GM19099 (cell line): ENCODE measurements around the gene CLDN2.

Source experiments
- POLR2A ChIP-seq: IDR thresholded peaks from 3 replicates; pipeline ENCODE4 v1.6.1; 2011; ENCODE audit warnings: low read depth; ENCODE audit not compliant: insufficient read length; ENCODE audit errors: extremely low read depth

CLDN2 gene

DNA sequence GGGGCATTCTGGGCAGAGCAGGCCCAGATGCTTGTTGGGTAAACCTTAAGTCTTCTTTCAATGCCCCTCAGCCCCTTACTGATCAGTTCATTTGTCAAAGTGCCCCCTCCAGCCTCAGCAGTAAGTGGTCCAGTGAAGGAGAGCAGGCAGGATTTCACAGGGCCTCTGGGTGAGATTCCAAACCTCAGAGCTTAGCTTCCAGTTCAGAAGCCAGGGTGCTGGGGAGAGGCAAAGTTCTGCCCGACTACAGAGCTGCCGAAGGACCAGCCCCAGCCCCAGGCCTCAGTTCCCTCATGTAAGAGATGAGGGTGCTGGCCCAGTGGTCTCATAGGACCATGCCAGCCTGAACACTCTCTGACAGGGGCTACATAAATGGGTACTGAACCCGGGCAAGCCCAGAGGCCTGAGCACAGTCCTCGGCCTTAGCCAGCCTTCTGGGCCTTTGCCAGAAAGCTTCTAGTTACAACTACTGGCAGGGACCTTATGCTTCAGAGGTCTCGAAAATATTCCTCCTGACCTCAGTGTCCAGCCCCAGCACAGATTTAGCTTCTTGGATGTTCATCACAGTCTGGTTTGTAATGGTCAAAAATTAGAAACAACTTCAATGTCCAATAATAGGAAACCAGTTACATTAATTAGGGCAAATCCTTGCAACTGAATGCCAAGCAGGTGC, 16.2 kb upstream of the CLDN2 start:
- TF ChIP-seq POLR2A = no peak

DNA sequence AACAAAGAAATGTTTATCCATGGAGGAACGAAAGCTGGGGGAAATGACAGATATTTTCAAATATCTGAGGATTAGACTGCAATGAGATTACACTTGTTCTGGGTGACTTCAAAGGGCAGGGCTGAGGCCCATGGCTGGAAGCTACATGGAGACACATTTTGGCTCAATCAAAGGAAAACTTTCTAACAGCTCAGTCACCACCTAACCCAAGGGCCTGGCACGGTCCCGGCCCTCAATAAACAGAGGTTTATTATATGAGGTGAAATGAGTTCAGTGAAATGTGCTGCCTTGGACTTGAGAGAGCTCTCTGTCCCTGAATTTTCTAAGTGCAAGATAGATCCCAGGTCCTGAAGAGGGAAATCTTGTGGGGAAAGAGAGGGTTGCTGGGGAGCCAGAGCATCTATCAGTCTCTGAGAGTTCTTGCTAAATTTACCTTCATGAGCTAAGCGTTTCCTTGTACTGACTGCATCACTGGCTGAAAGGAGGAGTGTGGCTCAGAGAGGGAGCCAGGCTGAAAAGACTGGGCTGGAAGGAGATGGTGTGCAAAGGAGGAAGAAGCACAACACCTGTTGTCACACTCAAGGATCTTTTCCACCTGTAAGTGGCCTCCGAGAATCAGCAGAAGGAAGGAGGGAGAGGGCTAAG, 15.0 kb upstream of the CLDN2 start:
- no peak for TF ChIP-seq POLR2A

GRCh38 chrX:106906361-106906760, 13.8 kb upstream of the CLDN2 start:
- TF ChIP-seq POLR2A = no peak

GRCh38 chrX:106912864-106913263, 7.3 kb upstream of the CLDN2 start:
- no peak for TF ChIP-seq POLR2A

GRCh38 chrX:106917830-106918500, 2.2 kb upstream of the CLDN2 start:
- no peak for TF ChIP-seq POLR2A

DNA sequence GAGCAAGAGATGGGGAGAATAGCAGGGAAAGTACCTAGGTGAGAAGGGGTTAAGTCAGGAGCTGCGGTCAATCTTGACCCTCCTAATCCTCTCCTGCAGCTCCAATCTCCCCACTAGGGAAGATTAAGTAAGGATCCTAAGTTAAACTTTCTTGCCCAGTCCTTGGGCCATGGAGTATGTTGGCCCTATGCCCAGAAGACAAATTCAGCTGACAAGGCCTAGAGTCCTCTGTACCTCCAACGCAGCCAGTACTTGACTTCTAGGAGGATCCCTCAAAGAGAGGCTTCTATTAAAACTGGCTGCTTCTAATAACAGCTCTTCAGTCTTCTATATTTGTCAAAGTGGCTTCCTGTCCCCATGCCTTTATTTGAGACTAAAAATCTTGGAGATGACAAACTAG, 1.4 kb downstream of the CLDN2 start:
- no peak for TF ChIP-seq POLR2A

DNA sequence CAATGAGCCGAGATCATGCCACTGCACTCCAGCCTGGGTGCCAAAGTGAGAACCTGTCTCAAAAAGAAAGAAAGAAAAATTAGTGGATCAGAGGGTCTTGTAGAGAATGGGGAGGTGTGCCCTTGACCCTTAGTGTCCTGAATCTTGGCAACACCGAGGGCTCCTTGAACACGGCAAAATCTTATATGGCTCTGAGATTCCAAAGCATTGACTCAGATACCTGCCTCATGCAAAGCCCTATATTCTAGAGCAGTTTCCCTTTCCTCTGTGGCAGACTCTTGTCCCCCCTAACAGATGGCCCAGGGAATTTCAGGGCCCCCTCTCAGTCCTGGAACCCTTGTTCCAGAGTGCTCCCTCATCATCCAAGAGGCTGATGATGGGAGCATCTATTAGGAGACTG, 6.8 kb downstream of the CLDN2 start:
- no peak for TF ChIP-seq POLR2A

DNA sequence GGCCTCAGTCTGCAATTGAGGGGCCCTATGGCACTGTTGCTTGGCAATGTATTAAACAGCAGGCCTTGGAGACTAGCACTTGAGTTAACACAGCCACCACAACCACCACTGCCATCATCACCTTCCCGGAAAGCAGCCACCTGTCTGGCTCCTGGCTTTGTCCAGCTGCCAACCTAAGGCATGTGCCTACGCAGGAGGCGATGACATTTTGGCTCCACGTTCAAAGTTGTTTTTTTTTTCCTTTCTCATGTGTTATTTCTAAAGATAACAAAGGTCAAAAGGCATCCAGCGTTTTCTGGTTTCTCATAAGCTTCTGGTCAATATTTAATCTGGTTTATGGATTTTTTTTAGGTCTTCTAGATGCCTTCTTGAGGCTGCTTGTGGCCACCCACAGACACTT, 7.5 kb downstream of the CLDN2 start:
- TF ChIP-seq POLR2A = no peak

GRCh38 chrX:106928227-106928626, 8.0 kb downstream of the CLDN2 start:
- no peak for TF ChIP-seq POLR2A

GRCh38 chrX:106931831-106932491, 11.8 kb downstream of the CLDN2 start:
- no peak for TF ChIP-seq POLR2A

GRCh38 chrX:106932492-106932923, 12.3 kb downstream of the CLDN2 start:
- no peak for TF ChIP-seq POLR2A

DNA sequence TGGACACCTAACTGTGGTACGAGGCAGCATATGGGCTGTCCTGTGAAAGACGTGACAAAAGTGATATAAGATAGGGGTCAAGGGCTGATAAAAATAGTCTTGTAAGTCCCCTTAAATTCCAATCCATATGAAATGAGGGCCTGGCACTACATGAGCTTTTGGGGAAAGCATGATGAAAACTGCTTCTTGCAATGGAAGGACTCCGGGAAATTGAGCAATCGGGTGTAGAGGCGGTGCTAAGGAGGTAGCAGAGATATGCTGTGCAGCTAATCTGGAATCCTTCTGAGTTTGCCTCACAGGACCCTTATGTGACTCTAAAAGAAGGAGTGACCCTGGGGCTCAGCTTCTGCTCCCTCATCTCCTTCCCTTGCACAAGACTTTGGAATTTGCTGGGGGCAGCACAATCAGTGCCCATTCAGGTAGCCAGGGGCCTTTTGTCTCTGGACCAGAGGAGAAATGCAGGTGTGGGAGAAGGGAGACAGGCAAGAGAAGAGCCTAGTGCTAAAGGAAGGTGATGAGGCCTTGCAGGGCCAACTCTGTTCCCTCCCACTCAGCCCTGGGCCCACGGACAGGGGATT, 12.8 kb downstream of the CLDN2 start:
- TF ChIP-seq POLR2A = no peak

- no peak for TF ChIP-seq POLR2A
Measured at GRCh38 chrX:106933538-106933961, 13.3 kb downstream of the CLDN2 start.

DNA sequence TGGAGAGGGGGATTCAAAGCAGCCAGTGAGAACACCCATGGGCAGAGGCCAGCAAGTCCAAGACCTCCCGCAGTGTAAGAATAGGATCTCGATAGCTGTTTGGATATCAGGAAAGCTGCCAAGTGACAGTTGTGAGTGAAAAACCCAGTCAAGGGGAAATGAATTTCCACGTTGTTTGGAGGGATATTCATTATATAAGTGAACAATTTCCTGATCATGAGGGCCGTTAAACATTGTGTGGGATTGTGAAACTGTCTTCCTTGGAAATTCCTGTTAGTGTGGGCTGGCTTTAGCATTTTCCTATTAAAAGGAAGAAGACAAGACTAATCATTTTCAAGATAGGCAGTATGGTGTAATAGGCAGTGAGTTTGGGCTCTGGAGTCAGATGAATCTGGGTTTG, 15.0 kb downstream of the CLDN2 start:
- TF ChIP-seq POLR2A = no peak

- TF ChIP-seq POLR2A = no peak
Measured at GRCh38 chrX:106936246-106936645, 16.0 kb downstream of the CLDN2 start.
